IMR-90 (cell line): ENCODE results near the gene ELK3.
"Not testable (repeated sequence)": the region's sequence is repeated elsewhere in the genome, so short reads cannot be mapped to it uniquely, and the experiment has no call there.

Experiments
- BHLHE40 ChIP-seq: fragments of 150-350 bp; IDR thresholded peaks from 2 replicates; pipeline ENCODE4 v1.6.1; 2016; ENCODE audit warnings: mild to moderate bottlenecking, low read depth, low read length
- CEBPB ChIP-seq: IDR thresholded peaks from 2 replicates; pipeline ENCODE4 v1.6.1; 2012; ENCODE audit warnings: low read depth, low read length, improper control_type of control experiment
- CHD1 ChIP-seq: IDR thresholded peaks from 2 replicates; pipeline ENCODE4 v1.6.1; 2012; ENCODE audit warnings: low read depth, low read length, improper control_type of control experiment
- MAFK ChIP-seq: IDR thresholded peaks from 2 replicates; pipeline ENCODE4 v1.6.1; 2012; ENCODE audit warnings: low read depth, low read length, improper control_type of control experiment
- MAZ ChIP-seq: IDR thresholded peaks from 2 replicates; pipeline ENCODE4 v1.6.1; 2012; ENCODE audit warnings: low read depth, mild to moderate bottlenecking, low read length, improper control_type of control experiment, moderate library complexity, borderline replicate concordance
- MXI1 ChIP-seq: IDR thresholded peaks from 2 replicates; pipeline ENCODE4 v1.6.1; 2012; ENCODE audit warnings: low read depth, mild to moderate bottlenecking, low read length, moderate library complexity, borderline replicate concordance
- NFE2L2 ChIP-seq: fragments of 150-350 bp; IDR thresholded peaks from 2 replicates; pipeline ENCODE4 v1.6.1; 2016; ENCODE audit warnings: low read depth, mild to moderate bottlenecking, low read length
- POLR2A ChIP-seq: IDR thresholded peaks from 2 replicates; pipeline ENCODE4 v1.6.1; 2012; ENCODE audit warnings: mild to moderate bottlenecking, low read depth, low read length
- RAD21 ChIP-seq: IDR thresholded peaks from 2 replicates; pipeline ENCODE4 v1.6.1; 2012; ENCODE audit warnings: low read length, improper control_type of control experiment
- RCOR1 ChIP-seq: IDR thresholded peaks from 2 replicates; pipeline ENCODE4 v1.6.1; 2012; ENCODE audit warnings: mild to moderate bottlenecking, low read length, improper control_type of control experiment; ENCODE audit not compliant: insufficient replicate concordance
- SMC3 ChIP-seq: fragments of 150-350 bp; IDR thresholded peaks from 2 replicates; pipeline ENCODE4 v1.6.1; 2016; ENCODE audit warnings: low read depth, mild to moderate bottlenecking, antibody characterized with exemption, low read length, moderate library complexity
- TF ChIP-seq, protein P1 (sequence below): conservative IDR thresholded peaks from 2 replicates; pipeline ENCODE4 v1.5.1; 2012; ENCODE audit warnings: mild to moderate bottlenecking, low read depth, low read length, improper control_type of control experiment
- TF ChIP-seq, protein P2 (sequence below): fragments of 150-350 bp; IDR thresholded peaks from 2 replicates; pipeline ENCODE4 v1.6.1; 2017; ENCODE audit warnings: mild to moderate bottlenecking, antibody characterized with exemption, low read length, low read depth

DNA sequence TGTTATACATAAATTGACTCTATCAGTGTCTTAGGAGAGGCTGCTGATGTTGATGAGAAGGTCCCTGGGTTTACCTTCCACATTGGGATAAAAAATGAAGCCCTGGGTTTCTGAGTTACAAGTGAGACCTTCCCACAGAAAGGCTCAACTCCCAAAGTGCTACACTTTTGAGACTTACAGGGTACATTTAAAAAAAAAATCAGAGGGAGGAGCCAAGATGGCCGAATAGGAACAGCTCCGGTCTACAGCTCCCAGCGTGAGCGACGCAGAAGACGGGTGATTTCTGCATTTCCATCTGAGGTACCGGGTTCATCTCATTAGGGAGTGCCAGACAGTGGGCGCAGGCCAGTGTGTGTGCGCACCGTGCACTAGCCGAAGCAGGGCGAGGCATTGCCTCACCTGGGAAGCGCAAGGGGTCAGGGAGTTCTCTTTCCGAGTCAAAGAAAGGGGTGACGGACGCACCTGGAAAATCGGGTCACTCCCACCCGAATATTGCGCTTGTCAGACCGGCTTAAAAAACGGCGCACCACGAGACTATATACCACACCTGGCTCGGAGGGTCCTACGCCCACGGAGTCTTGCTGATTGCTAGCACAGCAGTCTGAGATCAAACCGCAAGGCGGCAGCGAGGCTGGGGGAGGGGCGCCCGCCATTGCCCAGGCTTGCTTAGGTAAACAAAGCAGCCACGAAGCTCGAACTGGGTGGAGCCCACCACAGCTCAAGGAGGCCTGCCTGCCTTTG lies 121.7 kb downstream of the ELK3 start:
- not testable (repeated sequence) for TF ChIP-seq POLR2A, CEBPB, BHLHE40, MXI1, MAZ, NFE2L2, MAFK, CHD1, RCOR1, RAD21, SMC3
- TF ChIP-seq, protein P1, sequence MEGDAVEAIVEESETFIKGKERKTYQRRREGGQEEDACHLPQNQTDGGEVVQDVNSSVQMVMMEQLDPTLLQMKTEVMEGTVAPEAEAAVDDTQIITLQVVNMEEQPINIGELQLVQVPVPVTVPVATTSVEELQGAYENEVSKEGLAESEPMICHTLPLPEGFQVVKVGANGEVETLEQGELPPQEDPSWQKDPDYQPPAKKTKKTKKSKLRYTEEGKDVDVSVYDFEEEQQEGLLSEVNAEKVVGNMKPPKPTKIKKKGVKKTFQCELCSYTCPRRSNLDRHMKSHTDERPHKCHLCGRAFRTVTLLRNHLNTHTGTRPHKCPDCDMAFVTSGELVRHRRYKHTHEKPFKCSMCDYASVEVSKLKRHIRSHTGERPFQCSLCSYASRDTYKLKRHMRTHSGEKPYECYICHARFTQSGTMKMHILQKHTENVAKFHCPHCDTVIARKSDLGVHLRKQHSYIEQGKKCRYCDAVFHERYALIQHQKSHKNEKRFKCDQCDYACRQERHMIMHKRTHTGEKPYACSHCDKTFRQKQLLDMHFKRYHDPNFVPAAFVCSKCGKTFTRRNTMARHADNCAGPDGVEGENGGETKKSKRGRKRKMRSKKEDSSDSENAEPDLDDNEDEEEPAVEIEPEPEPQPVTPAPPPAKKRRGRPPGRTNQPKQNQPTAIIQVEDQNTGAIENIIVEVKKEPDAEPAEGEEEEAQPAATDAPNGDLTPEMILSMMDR, result not testable (repeated sequence)
- TF ChIP-seq, protein P2, sequence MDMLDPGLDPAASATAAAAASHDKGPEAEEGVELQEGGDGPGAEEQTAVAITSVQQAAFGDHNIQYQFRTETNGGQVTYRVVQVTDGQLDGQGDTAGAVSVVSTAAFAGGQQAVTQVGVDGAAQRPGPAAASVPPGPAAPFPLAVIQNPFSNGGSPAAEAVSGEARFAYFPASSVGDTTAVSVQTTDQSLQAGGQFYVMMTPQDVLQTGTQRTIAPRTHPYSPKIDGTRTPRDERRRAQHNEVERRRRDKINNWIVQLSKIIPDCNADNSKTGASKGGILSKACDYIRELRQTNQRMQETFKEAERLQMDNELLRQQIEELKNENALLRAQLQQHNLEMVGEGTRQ, result not testable (repeated sequence)
